ENCODE results near the gene ST7.

DNA sequence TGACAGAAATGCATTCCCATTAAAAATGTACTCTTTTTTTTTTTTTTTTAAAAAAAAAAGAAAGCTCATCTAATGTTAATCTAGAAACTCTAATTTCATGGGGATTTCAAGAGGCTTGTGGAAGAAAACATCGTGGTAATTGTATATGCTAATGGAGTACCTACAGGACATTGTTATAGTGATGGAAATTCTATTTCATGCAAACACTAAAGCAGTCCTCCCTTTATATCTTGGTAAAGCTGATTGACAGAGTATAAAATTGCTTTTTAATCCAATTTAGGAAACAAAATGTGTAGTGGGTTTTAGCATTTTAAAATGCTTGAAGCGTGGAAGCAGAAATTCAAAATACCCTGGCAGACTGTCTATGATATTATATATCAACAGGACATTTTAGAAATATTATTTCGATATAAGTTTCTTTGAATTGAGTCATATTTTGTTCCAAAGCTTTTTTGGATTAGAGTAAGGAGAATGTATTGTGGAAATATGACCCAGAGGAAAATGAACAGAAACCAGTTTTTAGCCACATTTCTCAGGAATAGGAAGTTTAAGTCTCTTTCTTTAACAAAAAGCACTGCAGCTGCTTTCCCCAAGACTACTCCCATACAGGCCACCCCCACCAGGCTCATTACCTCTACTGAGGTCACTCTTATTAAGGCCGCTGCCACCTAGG lies 247.6 kb downstream of the ST7 start:
- TF ChIP-seq, protein P1, sequence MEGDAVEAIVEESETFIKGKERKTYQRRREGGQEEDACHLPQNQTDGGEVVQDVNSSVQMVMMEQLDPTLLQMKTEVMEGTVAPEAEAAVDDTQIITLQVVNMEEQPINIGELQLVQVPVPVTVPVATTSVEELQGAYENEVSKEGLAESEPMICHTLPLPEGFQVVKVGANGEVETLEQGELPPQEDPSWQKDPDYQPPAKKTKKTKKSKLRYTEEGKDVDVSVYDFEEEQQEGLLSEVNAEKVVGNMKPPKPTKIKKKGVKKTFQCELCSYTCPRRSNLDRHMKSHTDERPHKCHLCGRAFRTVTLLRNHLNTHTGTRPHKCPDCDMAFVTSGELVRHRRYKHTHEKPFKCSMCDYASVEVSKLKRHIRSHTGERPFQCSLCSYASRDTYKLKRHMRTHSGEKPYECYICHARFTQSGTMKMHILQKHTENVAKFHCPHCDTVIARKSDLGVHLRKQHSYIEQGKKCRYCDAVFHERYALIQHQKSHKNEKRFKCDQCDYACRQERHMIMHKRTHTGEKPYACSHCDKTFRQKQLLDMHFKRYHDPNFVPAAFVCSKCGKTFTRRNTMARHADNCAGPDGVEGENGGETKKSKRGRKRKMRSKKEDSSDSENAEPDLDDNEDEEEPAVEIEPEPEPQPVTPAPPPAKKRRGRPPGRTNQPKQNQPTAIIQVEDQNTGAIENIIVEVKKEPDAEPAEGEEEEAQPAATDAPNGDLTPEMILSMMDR (optimal IDR thresholded peaks at IDR 0.05 in 1 of 3, IDR thresholded peaks at IDR 0.05 in 1 of 3, conservative IDR thresholded peaks at IDR 0.05 in 1 of 3; ENCODE audit: extremely low read depth in 1 of 3, insufficient read depth in 2 of 3, low read length in 3 of 3), result no peak
- no peak for TF ChIP-seq EZH2 (IDR thresholded peaks at IDR 0.05; ENCODE audit: low read length)
